BLaER1 treated with 17β-estradiol and CSF1 and Interleukin-3, amounts not matched to agents 10 nM and 100 nM (cell line): ENCODE data around the gene MCFD2.
"Not testable (repeated sequence)": the region's sequence is repeated elsewhere in the genome, so short reads cannot be mapped to it uniquely, and the experiment has no call there.

Experiments used
- H3K27ac ChIP-seq, 11 experiments: shearing (Covaris generic); formaldehyde crosslinking; 2 replicates each; pipeline ENCODE4 v1.8.1; 2022
- H3K27me3 ChIP-seq, 11 experiments: shearing (Covaris generic); formaldehyde crosslinking; 2 replicates each; pipeline ENCODE4 v1.8.1; 2022
- H3K36me3 ChIP-seq, 11 experiments: shearing (Covaris generic); formaldehyde crosslinking; 2 replicates each; pipeline ENCODE4 v1.8.1; 2022
- H3K4me1 ChIP-seq, 10 experiments: shearing (Covaris generic); formaldehyde crosslinking; 2 replicates each; pipeline ENCODE4 v1.8.1; 2022
- H3K4me2 ChIP-seq, 11 experiments: shearing (Covaris generic); formaldehyde crosslinking; 2 replicates each; pipeline ENCODE4 v1.8.1; 2022
- H3K4me3 ChIP-seq, 10 experiments: shearing (Covaris generic); formaldehyde crosslinking; 2 replicates each; pipeline ENCODE4 v1.8.1; 2022
- H3K9ac ChIP-seq, 11 experiments: shearing (Covaris generic); formaldehyde crosslinking; 2 replicates each; pipeline ENCODE4 v1.8.1; 2022
- H3K9me3 ChIP-seq, 11 experiments: shearing (Covaris generic); formaldehyde crosslinking; replicated peaks in 1 of 11; 2 replicates each; pipeline ENCODE4 v1.8.1; 2022
- H4K20me1 ChIP-seq, 11 experiments: shearing (Covaris generic); formaldehyde crosslinking; 2 replicates each; pipeline ENCODE4 v1.8.1; 2022
- Cebpa-rat ChIP-seq, 11 experiments: shearing (Covaris generic); IDR thresholded peaks; 2 replicates each; pipeline ENCODE4 v1.8.1; 2022

Gene MCFD2

GRCh38 chr2:46887028-46887885 is 28.3 kb downstream of the MCFD2 start:
- Histone ChIP-seq H3K9ac (peak overlapping the region in 2 of 11 experiments; percentile 20 to 40; a peak in 2 of 22 replicates), H3K36me3 (no peaks in the 10 kb centered on the region), H3K4me2 (no peak overlapping the region), H4K20me1 (no peaks in the 10 kb centered on the region), H3K27ac (no peak overlapping the region), H3K27me3 (no peaks in the 10 kb centered on the region), H3K4me1 (peaks cover 0 to 9% (median 0%) of the 10 kb centered on the region in 10 experiments; a peak in 5 of 20 replicates), H3K9me3 (no peaks in the 10 kb centered on the region), H3K4me3 (no peak overlapping the region)
- no peak for TF ChIP-seq Cebpa-rat (IDR thresholded peaks at IDR 0.05)

DNA sequence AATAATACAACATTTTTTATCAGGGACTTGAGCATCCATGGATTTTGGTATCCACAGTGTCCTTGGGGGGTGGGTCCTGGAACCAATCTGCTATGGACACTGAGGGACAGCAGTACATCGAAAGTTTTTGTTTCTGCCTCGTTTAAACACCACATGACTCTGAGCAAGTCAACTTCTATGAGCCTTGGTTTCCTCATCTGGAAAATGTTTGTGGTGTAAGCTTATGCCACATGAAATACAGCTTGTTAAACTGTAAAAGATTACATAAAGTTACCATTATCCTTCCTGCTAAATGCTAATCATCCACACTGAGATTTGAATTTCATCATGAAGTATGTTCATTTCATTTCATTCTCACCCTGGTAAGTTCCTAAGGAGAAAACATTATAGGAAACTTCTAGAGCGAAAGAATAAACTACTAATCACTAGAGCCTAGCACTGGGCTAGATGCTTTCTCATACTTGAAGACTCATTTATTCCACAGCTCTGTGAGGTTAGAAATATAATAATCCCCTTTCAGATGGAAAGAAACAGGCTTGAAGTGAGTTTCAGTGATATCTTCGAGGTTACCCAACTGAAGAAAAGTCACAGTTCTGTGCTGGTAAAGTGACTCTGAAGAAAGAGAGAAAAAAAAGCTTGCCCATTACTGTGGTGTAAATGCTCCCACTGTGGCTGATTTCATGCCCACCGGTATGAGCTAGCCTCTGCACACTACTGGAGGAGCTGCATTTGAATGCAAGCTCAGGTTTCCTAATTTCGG is 29.2 kb downstream of the MCFD2 start:
- H3K9me3 ChIP-seq: no peaks in the 10 kb centered on the region
- H4K20me1 ChIP-seq: no peaks in the 10 kb centered on the region
- no peaks in the 10 kb centered on the region for H3K36me3 ChIP-seq
- H3K27me3 ChIP-seq: no peaks in the 10 kb centered on the region
- no peak overlapping the region for H3K27ac ChIP-seq
- no peak overlapping the region for H3K4me3 ChIP-seq
- no peak overlapping the region for H3K4me2 ChIP-seq
- no peak overlapping the region; a peak in 1 of 22 replicates for H3K9ac ChIP-seq
- TF ChIP-seq Cebpa-rat (IDR thresholded peaks at IDR 0.05): no peak
- peaks cover 0 to 4% (median 0%) of the 10 kb centered on the region in 10 experiments; a peak in 1 of 20 replicates for H3K4me1 ChIP-seq

GRCh38 chr2:46885376-46885775 is 30.2 kb downstream of the MCFD2 start:
- Histone ChIP-seq H3K27me3 (no peaks in the 10 kb centered on the region), H3K36me3 (no peaks in the 10 kb centered on the region), H4K20me1 (no peaks in the 10 kb centered on the region), H3K4me1 (peaks cover 0 to 4% (median 0%) of the 10 kb centered on the region in 10 experiments; a peak in 1 of 20 replicates), H3K27ac (no peak overlapping the region), H3K9ac (no peak overlapping the region), H3K4me2 (no peak overlapping the region), H3K9me3 (no peaks in the 10 kb centered on the region), H3K4me3 (no peak overlapping the region)
- TF ChIP-seq Cebpa-rat (IDR thresholded peaks at IDR 0.05): no peak

DNA sequence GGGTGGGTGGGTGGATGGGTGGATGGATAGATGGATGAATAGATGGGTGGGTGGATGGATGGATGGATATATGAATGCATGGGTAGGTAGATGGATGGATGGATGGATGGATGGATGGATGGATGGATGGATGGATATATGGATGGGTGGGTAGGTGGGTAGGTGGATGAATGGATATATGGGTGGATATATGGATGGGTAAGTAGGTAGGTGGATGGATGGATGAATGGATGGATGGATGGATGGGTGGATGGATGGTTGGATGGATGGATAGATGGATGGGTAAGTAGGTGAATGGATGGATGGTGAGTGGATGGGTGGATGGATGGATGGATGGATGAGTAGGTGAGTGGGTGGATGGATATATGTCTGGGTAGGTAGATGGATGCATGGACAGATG is 36.1 kb downstream of the MCFD2 start:
- Histone ChIP-seq H3K4me1 (peaks cover 0 to 9% (median 4%) of the 10 kb centered on the region in 10 experiments; a peak in 11 of 20 replicates), H3K4me2 (no peak overlapping the region), H3K27me3 (no peaks in the 10 kb centered on the region), H3K27ac (no peak overlapping the region), H3K9ac (no peak overlapping the region), H3K4me3 (no peak overlapping the region), H3K36me3 (no peaks in the 10 kb centered on the region), H3K9me3 (no peaks in the 10 kb centered on the region), H4K20me1 (no peaks in the 10 kb centered on the region)
- TF ChIP-seq Cebpa-rat (IDR thresholded peaks at IDR 0.05): no peak

GRCh38 chr2:46878886-46879285 is 36.7 kb downstream of the MCFD2 start:
- no peak for TF ChIP-seq Cebpa-rat (IDR thresholded peaks at IDR 0.05)
- H3K27me3 ChIP-seq: no peaks in the 10 kb centered on the region
- H3K4me1 ChIP-seq: peaks cover 0 to 15% (median 8%) of the 10 kb centered on the region in 10 experiments; a peak in 16 of 20 replicates

GRCh38 chr2:46878240-46878877 is 37.2 kb downstream of the MCFD2 start:
- H4K20me1 ChIP-seq: no peaks in the 10 kb centered on the region
- no peak for TF ChIP-seq Cebpa-rat (IDR thresholded peaks at IDR 0.05)
- no peak overlapping the region for H3K4me3 ChIP-seq
- no peak overlapping the region for H3K9ac ChIP-seq
- H3K27ac ChIP-seq: no peak overlapping the region
- peaks cover 0 to 18% (median 10%) of the 10 kb centered on the region in 10 experiments; a peak in 16 of 20 replicates for H3K4me1 ChIP-seq
- H3K9me3 ChIP-seq: no peaks in the 10 kb centered on the region
- no peaks in the 10 kb centered on the region for H3K36me3 ChIP-seq
- no peaks in the 10 kb centered on the region for H3K27me3 ChIP-seq
- no peak overlapping the region for H3K4me2 ChIP-seq

More at GRCh38 chr2:46878886-46879285, 36.7 kb downstream of the MCFD2 start:
- Histone ChIP-seq H3K36me3 (no peaks in the 10 kb centered on the region), H3K27ac (no peak overlapping the region), H3K9me3 (no peaks in the 10 kb centered on the region), H3K4me2 (no peak overlapping the region), H3K9ac (no peak overlapping the region), H4K20me1 (no peaks in the 10 kb centered on the region), H3K4me3 (no peak overlapping the region)

DNA sequence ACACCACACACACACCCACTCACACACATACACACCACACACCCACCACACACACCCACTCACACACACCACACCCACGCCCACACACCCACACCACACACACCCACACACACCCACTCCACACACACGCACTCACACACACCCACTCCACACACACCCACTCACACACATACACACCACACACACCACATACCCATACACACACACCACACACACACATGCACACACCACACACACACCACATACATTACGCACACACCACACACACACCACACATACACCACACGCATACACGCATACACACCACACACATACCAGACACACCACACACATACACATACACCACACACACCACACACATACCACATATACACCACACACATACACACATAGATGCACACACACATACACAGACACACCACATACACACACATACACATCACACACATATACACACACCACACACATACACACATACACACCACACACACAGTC is 37.9 kb downstream of the MCFD2 start:
- TF ChIP-seq Cebpa-rat (IDR thresholded peaks at IDR 0.05): no peak
- H4K20me1 ChIP-seq: no peaks in the 10 kb centered on the region
- no peaks in the 10 kb centered on the region for H3K36me3 ChIP-seq
- no peak overlapping the region for H3K4me2 ChIP-seq
- H3K4me3 ChIP-seq: no peak overlapping the region
- peaks cover 0 to 21% (median 12%) of the 10 kb centered on the region in 10 experiments; a peak in 16 of 20 replicates for H3K4me1 ChIP-seq
- no peak overlapping the region for H3K9ac ChIP-seq
- H3K27me3 ChIP-seq: no peaks in the 10 kb centered on the region
- no peak overlapping the region for H3K27ac ChIP-seq
- H3K9me3 ChIP-seq: no peaks in the 10 kb centered on the region

DNA sequence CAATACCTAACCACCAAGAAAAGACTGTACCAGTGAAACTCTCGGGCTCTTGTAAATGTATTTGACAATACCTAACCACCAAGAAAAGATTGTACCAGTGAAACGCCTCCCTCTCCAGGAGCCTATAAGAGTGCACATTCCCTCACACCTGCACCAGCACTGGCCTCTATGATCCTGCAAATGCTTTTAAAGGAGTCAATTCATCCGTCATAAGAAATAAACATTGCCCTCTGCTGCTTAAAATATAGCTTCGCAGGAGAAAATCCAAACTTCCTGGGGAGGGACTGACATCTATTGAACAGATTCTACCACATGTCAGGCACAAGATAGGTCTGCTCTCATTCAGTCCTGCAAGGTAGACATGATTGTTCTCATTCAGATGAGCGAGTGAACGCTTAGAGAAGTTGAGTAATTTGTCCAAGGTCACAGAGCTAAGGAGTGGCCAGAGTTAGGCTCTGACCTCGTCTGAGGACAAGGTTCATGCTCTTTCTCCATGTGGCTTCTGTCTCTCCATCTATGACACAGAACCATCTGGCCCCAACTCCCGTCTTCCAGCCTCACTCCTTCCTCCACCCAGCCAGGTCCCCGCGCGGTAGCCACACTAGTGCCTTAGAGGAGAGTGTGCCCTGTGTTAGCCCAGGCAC is 38.7 kb downstream of the MCFD2 start:
- H3K27me3 ChIP-seq: no peaks in the 10 kb centered on the region
- H3K36me3 ChIP-seq: no peaks in the 10 kb centered on the region
- peaks cover 0 to 21% (median 12%) of the 10 kb centered on the region in 10 experiments; a peak in 16 of 20 replicates for H3K4me1 ChIP-seq
- TF ChIP-seq Cebpa-rat (IDR thresholded peaks at IDR 0.05): no peak
- 0 out of 22 replicates have a peak overlapping the region, but pooled peaks of 1 of the 11 experiments have one; percentile 3 for H3K9ac ChIP-seq
- H3K9me3 ChIP-seq: no peaks in the 10 kb centered on the region
- H3K27ac ChIP-seq: peak overlapping the region in 1 of 11 experiments; percentile 15; a peak in 1 of 22 replicates
- H3K4me3 ChIP-seq: no peak overlapping the region
- no peaks in the 10 kb centered on the region for H4K20me1 ChIP-seq
- H3K4me2 ChIP-seq: no peak overlapping the region

- H3K4me3 ChIP-seq, H3K27ac ChIP-seq, H4K20me1 ChIP-seq, H3K9ac ChIP-seq, H3K4me2 ChIP-seq, H3K9me3 ChIP-seq, H3K36me3 ChIP-seq, H3K27me3 ChIP-seq: not testable (repeated sequence)
- H3K4me1 ChIP-seq: peaks cover 0 to 21% (median 12%) of the 10 kb centered on the region in 10 experiments; a peak in 16 of 20 replicates
Observed at GRCh38 chr2:46875962-46876689, 39.5 kb downstream of the MCFD2 start.
